Measurements from ENCODE around the gene MYCBP2. TPM values are rescaled to one million over a fixed set of nuclear protein-coding genes. Genes with fewer than 3 reads are reported as not detected.

MYCBP2 gene
- polyA plus RNA-seq, 1 experiment = 49.4 TPM

GRCh38 chr13:77313923-77314322 is 13.0 kb downstream of the MYCBP2 start:
- POLR2A ChIA-PET = interaction anchor here (0.7 kb wide), 1 partner anchor 85 kb away, joined by 3 read pairs; no protein-coding TSS in a partner anchor
- no peaks in the 10 kb centered on the region for H3K9me3 ChIP-seq (ENCODE audit: control insufficient read depth, insufficient read depth, low read length)
- no peak for TF ChIP-seq CTCF (IDR thresholded peaks at IDR 0.05; ENCODE audit: low read depth, low read length)
- no peak overlapping the region for H3K27ac ChIP-seq (ENCODE audit: low read depth, low read length)
- DNase-seq (ENCODE audit: low read depth, low spot score) = no peak
- no peaks in the 10 kb centered on the region for H3K27me3 ChIP-seq (ENCODE audit: control insufficient read depth, insufficient read depth, low read length)
- CTCF ChIA-PET = interaction anchor here (0.7 to 1.2 kb wide), 2 partner anchors 165 to 541 kb away, joined by 3 read pairs; no protein-coding TSS in a partner anchor
- H3K4me3 ChIP-seq (ENCODE audit: low read depth, low read length) = no peak overlapping the region

DNA sequence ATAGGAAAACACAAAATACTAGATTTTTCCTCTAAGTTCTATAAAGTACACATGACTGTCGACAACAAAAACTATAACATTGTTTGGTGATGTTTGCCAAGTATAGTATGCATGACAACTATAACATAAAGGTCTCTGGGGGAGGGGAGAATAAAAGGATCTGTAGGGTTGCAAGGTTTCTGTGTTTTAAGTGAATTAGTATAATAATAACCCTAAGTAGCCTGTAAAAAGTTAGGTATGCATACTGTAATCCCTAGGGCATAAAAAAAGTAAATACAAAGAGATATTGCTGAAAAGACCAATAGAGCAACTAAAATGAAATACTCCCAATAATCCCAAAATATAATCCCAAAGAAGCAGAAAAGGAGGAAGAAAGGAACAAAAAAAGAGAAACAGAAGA is 14.6 kb downstream of the MYCBP2 start:
- Histone ChIP-seq H3K4me3 (ENCODE audit: low read depth, low read length) (no peak overlapping the region), H3K27me3 (ENCODE audit: control insufficient read depth, insufficient read depth, low read length) (no peaks in the 10 kb centered on the region), H3K27ac (ENCODE audit: low read depth, low read length) (no peak overlapping the region), H3K9me3 (ENCODE audit: control insufficient read depth, insufficient read depth, low read length) (no peaks in the 10 kb centered on the region)
- CTCF ChIA-PET = no interaction called here
- POLR2A ChIA-PET = interaction anchor here (0.9 kb wide), 2 partner anchors 15 to 365 kb away, joined by 3 to 10 read pairs; partner anchors contain the start of gene MYCBP2
- no peak for TF ChIP-seq CTCF (IDR thresholded peaks at IDR 0.05; ENCODE audit: low read depth, low read length)
- DNase-seq (ENCODE audit: low read depth, low spot score) = no peak

DNA sequence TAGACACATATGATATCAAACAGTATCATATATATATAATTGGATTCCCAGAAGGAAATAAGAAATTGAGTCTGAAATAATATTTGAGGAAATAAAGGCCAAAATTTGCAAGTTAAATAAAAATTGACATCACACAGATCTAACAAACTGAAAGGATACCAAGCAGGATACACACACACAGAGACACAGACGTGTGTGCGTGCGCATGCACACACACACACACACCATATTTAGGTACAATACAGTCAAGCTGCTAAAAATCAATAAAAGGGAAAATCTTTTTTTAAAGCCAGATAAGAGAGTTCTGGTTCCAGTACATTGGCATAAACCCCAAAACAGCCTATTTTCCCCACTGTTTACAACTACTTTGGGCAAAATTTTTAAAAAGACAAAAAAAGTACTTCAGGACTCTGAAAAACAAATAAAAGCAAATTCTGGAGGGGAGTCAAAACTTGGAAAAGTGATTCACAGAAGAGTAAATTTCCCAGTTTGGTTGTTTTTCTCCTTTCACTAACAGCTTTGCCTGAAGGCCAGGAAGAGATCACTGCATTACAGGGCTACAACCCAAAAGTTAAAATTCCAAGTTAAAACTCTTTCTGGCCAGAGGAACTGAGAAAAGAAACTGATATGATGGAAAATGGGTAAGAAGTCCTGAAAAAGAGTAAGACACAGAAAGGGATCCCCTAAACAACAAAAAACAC is 16.2 kb downstream of the MYCBP2 start:
- Histone ChIP-seq H3K4me3 (ENCODE audit: low read depth, low read length) (no peak overlapping the region), H3K9me3 (ENCODE audit: control insufficient read depth, insufficient read depth, low read length) (no peaks in the 10 kb centered on the region), H3K27ac (ENCODE audit: low read depth, low read length) (no peak overlapping the region), H3K27me3 (ENCODE audit: control insufficient read depth, insufficient read depth, low read length) (no peaks in the 10 kb centered on the region)
- TF ChIP-seq CTCF (IDR thresholded peaks at IDR 0.05; ENCODE audit: low read depth, low read length) = no peak
- no peak for DNase-seq (ENCODE audit: low read depth, low spot score)
- CTCF ChIA-PET = no interaction called here
- POLR2A ChIA-PET = no interaction called here

GRCh38 chr13:77310161-77310560 is 16.7 kb downstream of the MYCBP2 start:
- ChIA-PET POLR2A (no interaction called here), CTCF (no interaction called here)
- no peaks in the 10 kb centered on the region for H3K27me3 ChIP-seq (ENCODE audit: control insufficient read depth, insufficient read depth, low read length)
- H3K9me3 ChIP-seq (ENCODE audit: control insufficient read depth, insufficient read depth, low read length) = no peaks in the 10 kb centered on the region
- no peak for DNase-seq (ENCODE audit: low read depth, low spot score)
- no peak overlapping the region for H3K27ac ChIP-seq (ENCODE audit: low read depth, low read length)
- H3K4me3 ChIP-seq (ENCODE audit: low read depth, low read length) = no peak overlapping the region
- TF ChIP-seq CTCF (IDR thresholded peaks at IDR 0.05; ENCODE audit: low read depth, low read length) = no peak

- DNase-seq (ENCODE audit: low read depth, low spot score) = no peak
- ChIA-PET CTCF (no interaction called here), POLR2A (no interaction called here)
- Histone ChIP-seq H3K27ac (ENCODE audit: low read depth, low read length) (no peak overlapping the region), H3K9me3 (ENCODE audit: control insufficient read depth, insufficient read depth, low read length) (no peaks in the 10 kb centered on the region), H3K27me3 (ENCODE audit: control insufficient read depth, insufficient read depth, low read length) (no peaks in the 10 kb centered on the region), H3K4me3 (ENCODE audit: low read depth, low read length) (no peak overlapping the region)
- no peak for TF ChIP-seq CTCF (IDR thresholded peaks at IDR 0.05; ENCODE audit: low read depth, low read length)
These were observed 17.6 kb downstream of the MYCBP2 start for GRCh38 chr13:77309254-77309653.

Data from AG04450 (cell line).